ENCODE results near the gene MS4A13.
"Not testable (repeated sequence)": the region's sequence is repeated elsewhere in the genome, so short reads cannot be mapped to it uniquely, and the experiment has no call there.

Gene MS4A13

GRCh38 chr11:60532383-60532782 is 17.2 kb downstream of the MS4A13 start:
- not testable (repeated sequence) for FAIRE-seq

GRCh38 chr11:60538627-60539026 is 23.4 kb downstream of the MS4A13 start:
- FAIRE-seq: not testable (repeated sequence)

GRCh38 chr11:60544077-60544476 is 28.9 kb downstream of the MS4A13 start:
- FAIRE-seq: no peak

- FAIRE-seq: no peak
These were observed 46.1 kb downstream of the MS4A13 start for GRCh38 chr11:60561254-60561653.

- no peak for FAIRE-seq
These were observed 48.5 kb downstream of the MS4A13 start for GRCh38 chr11:60563553-60564235.

- FAIRE-seq: no peak
These were observed 51.6 kb downstream of the MS4A13 start for GRCh38 chr11:60566776-60567175.

GRCh38 chr11:60570970-60571369 is 55.8 kb downstream of the MS4A13 start:
- no peak for FAIRE-seq

- FAIRE-seq: peak; percentile 61
These were observed 74.4 kb downstream of the MS4A13 start for GRCh38 chr11:60589611-60590010.

Data from G401.6 (cell line).